Ascending aorta (tissue), 2 donors: Measurements from ENCODE around the gene ERMARD. TPM values are rescaled to one million over a fixed set of nuclear protein-coding genes. Genes with fewer than 3 reads are reported as not detected.
A peak's percentile ranks its signal among the peaks of the same experiment; 100 is the strongest.

Experiments used
- DNase-seq, 2 donors: peaks; one replicate each; pipeline ENCODE4 v3.0.0-alpha.2; 2019; ENCODE audit warnings: low spot score in 2 of 2
- H3K27ac ChIP-seq, 2 donors: fragments of 200-600 bp; sonication (generic); one replicate each; pipeline ENCODE4 v1.5.1; 2016 to 2017; ENCODE audit warnings: mild to moderate bottlenecking in 1 of 2
- H3K27me3 ChIP-seq: fragments of 200-600 bp; sonication (generic); one replicate; pipeline ENCODE4 v1.5.1; 2017
- H3K36me3 ChIP-seq, 2 donors: fragments of 200-600 bp; sonication (generic); one replicate each; pipeline ENCODE4 v1.5.1; 2016
- H3K4me1 ChIP-seq, 2 donors: fragments of 200-600 bp; sonication (generic); one replicate each; pipeline ENCODE4 v1.5.1; 2016 to 2017; ENCODE audit warnings: mild to moderate bottlenecking in 1 of 2
- H3K4me3 ChIP-seq, 2 donors: fragments of 200-600 bp; sonication (generic); one replicate each; pipeline ENCODE4 v1.5.1; 2016 to 2017; ENCODE audit warnings: mild to moderate bottlenecking in 1 of 2
- H3K9me3 ChIP-seq, 2 donors: fragments of 200-600 bp; sonication (generic); one replicate each; pipeline ENCODE4 v1.5.1; 2016
- CTCF ChIP-seq, 3 experiments: fragments of 200-600 bp in 2 of 3; fragments of 450-650 bp in 1 of 3; sonication (generic) in 2 of 3; IDR thresholded peaks; one replicate each; pipeline ENCODE4 v1.5.1; 2016 to 2019; ENCODE audit warnings: antibody characterized with exemption in 3 of 3, mild to moderate bottlenecking in 1 of 3, moderate library complexity in 1 of 3
- intact Hi-C: fragments of 100-400 bp; cut with DNase I; formaldehyde crosslinking; loops from one replicate; pipeline ENCODE4 v1.15.1; 2023
- total RNA-seq: library from RNA; depleted of rRNA; stranded (reverse); fragments of >200 nt; gene quantifications from one replicate; pipeline ENCODE4 v1.1.0, GENCODE V29; 2016

Gene ERMARD
- total RNA-seq, 1 donor from 2014 or later = 4.0 TPM

GRCh38 chr6:169793408-169793807 lies 42.0 kb downstream of the ERMARD start:
- peaks cover 0 to 5% of the 10 kb centered on the region in 2 donors for H3K4me1 ChIP-seq
- DNase-seq = peak in 1 of 2 donors; percentile 42
- no peaks in the 10 kb centered on the region for H3K27me3 ChIP-seq
- no peak overlapping the region for H3K4me3 ChIP-seq
- H3K27ac ChIP-seq = no peak overlapping the region
- intact Hi-C loops = no loop called here
- H3K36me3 ChIP-seq = no peaks in the 10 kb centered on the region
- no peaks in the 10 kb centered on the region for H3K9me3 ChIP-seq
- no peak for TF ChIP-seq CTCF (IDR thresholded peaks at IDR 0.05)

- H3K4me1 ChIP-seq = peaks cover 0 to 5% of the 10 kb centered on the region in 2 donors
- no peaks in the 10 kb centered on the region for H3K36me3 ChIP-seq
- no peak overlapping the region for H3K27ac ChIP-seq
- DNase-seq = peak in 1 of 2 donors; percentile 46
- no peaks in the 10 kb centered on the region for H3K9me3 ChIP-seq
- no peak overlapping the region for H3K4me3 ChIP-seq
- intact Hi-C loops = no loop called here
- H3K27me3 ChIP-seq = no peaks in the 10 kb centered on the region
- TF ChIP-seq CTCF (IDR thresholded peaks at IDR 0.05) = no peak
Measured at GRCh38 chr6:169794317-169795055, 43.1 kb downstream of the ERMARD start.

- no peak overlapping the region for H3K4me3 ChIP-seq
- no peaks in the 10 kb centered on the region for H3K36me3 ChIP-seq
- no peaks in the 10 kb centered on the region for H3K9me3 ChIP-seq
- H3K27ac ChIP-seq = no peak overlapping the region
- H3K4me1 ChIP-seq = no peaks in the 10 kb centered on the region
- no peak for DNase-seq
- intact Hi-C loops = no loop called here
- TF ChIP-seq CTCF (IDR thresholded peaks at IDR 0.05) = no peak
- no peaks in the 10 kb centered on the region for H3K27me3 ChIP-seq
Measured at GRCh38 chr6:169795196-169795595, 43.8 kb downstream of the ERMARD start.

- no peaks in the 10 kb centered on the region for H3K9me3 ChIP-seq
- no peak overlapping the region for H3K27ac ChIP-seq
- no peak overlapping the region for H3K4me3 ChIP-seq
- H3K4me1 ChIP-seq = no peaks in the 10 kb centered on the region
- intact Hi-C loops = no loop called here
- DNase-seq = no peak
- no peaks in the 10 kb centered on the region for H3K36me3 ChIP-seq
- no peak for TF ChIP-seq CTCF (IDR thresholded peaks at IDR 0.05)
- no peaks in the 10 kb centered on the region for H3K27me3 ChIP-seq
Measured at GRCh38 chr6:169798764-169799473, 47.5 kb downstream of the ERMARD start.

GRCh38 chr6:169799474-169799926 lies 48.1 kb downstream of the ERMARD start:
- H3K4me1 ChIP-seq = no peaks in the 10 kb centered on the region
- no peaks in the 10 kb centered on the region for H3K36me3 ChIP-seq
- H3K27me3 ChIP-seq = no peaks in the 10 kb centered on the region
- TF ChIP-seq CTCF (IDR thresholded peaks at IDR 0.05) = no peak
- H3K9me3 ChIP-seq = no peaks in the 10 kb centered on the region
- DNase-seq = peak in 1 of 2 donors; percentile 39
- H3K27ac ChIP-seq = no peak overlapping the region
- intact Hi-C loops = no loop called here
- no peak overlapping the region for H3K4me3 ChIP-seq
